SH-SY5Y (cell line): ENCODE data around the gene ARHGEF40.

Experiments used
- GATA2 ChIP-seq: IDR thresholded peaks from 2 replicates; pipeline ENCODE4 v1.6.1; 2011; ENCODE audit warnings: mild to moderate bottlenecking, low read depth, low read length
- GATA3 ChIP-seq: IDR thresholded peaks from 2 replicates; pipeline ENCODE4 v1.6.1; 2011; ENCODE audit warnings: low read depth, mild to moderate bottlenecking, low read length, moderate library complexity

The ARHGEF40 gene

GRCh38 chr14:21101802-21102413 lies 31.8 kb downstream of the ARHGEF40 start:
- TF ChIP-seq GATA3 (no peak), GATA2 (no peak)

GRCh38 chr14:21102521-21103410 lies 32.7 kb downstream of the ARHGEF40 start:
- TF ChIP-seq GATA3 (no peak), GATA2 (no peak)

- TF ChIP-seq GATA2 = no peak
- TF ChIP-seq GATA3 = no peak
Observed at GRCh38 chr14:21103411-21103709, 33.3 kb downstream of the ARHGEF40 start.

- no peak for TF ChIP-seq GATA3
- TF ChIP-seq GATA2 = no peak
Observed at GRCh38 chr14:21103710-21104447, 33.8 kb downstream of the ARHGEF40 start.

GRCh38 chr14:21104448-21105060 lies 34.5 kb downstream of the ARHGEF40 start:
- TF ChIP-seq GATA3 (no peak), GATA2 (no peak)

GRCh38 chr14:21105095-21105494 lies 35.0 kb downstream of the ARHGEF40 start:
- no peak for TF ChIP-seq GATA2
- no peak for TF ChIP-seq GATA3

- TF ChIP-seq GATA3 (no peak), GATA2 (no peak)
Observed at GRCh38 chr14:21106176-21106497, 36.0 kb downstream of the ARHGEF40 start.

- TF ChIP-seq GATA2 (no peak), GATA3 (no peak)
Observed at GRCh38 chr14:21106498-21107282, 36.6 kb downstream of the ARHGEF40 start.

- no peak for TF ChIP-seq GATA2
- TF ChIP-seq GATA3 = no peak
Observed at GRCh38 chr14:21107283-21107800, 37.2 kb downstream of the ARHGEF40 start.

- TF ChIP-seq GATA3 (no peak), GATA2 (no peak)
Observed at GRCh38 chr14:21108791-21109190, 38.7 kb downstream of the ARHGEF40 start.

- TF ChIP-seq GATA3 = no peak
- TF ChIP-seq GATA2 = no peak
Observed at GRCh38 chr14:21109377-21110138, 39.5 kb downstream of the ARHGEF40 start.

GRCh38 chr14:21112255-21112654 lies 42.2 kb downstream of the ARHGEF40 start:
- TF ChIP-seq GATA3 (no peak), GATA2 (no peak)

GRCh38 chr14:21113369-21113768 lies 43.3 kb downstream of the ARHGEF40 start:
- TF ChIP-seq GATA3 = no peak
- no peak for TF ChIP-seq GATA2

- no peak for TF ChIP-seq GATA3
- no peak for TF ChIP-seq GATA2
Observed at GRCh38 chr14:21118933-21119332, 48.8 kb downstream of the ARHGEF40 start.
